ENCODE data around the gene GATA3. TPM values are rescaled to one million over a fixed set of nuclear protein-coding genes. Genes with fewer than 3 reads are reported as not detected.

GATA3 gene
- total and polyA plus RNA-seq, 7 donors, result 1.2 to 2.1 TPM; not detected in 5

GRCh38 chr10:8064436-8064835 lies 9.9 kb downstream of the GATA3 start:
- H3K4me1 ChIP-seq, result no peaks in the 10 kb centered on the region
- intact Hi-C loops (cut with DNase I), result no loop called here
- no peak for DNase-seq

GRCh38 chr10:8065651-8066050 lies 11.2 kb downstream of the GATA3 start:
- no peaks in the 10 kb centered on the region for H3K4me1 ChIP-seq
- no peaks in the 10 kb centered on the region for H3K9me3 ChIP-seq
- TF ChIP-seq POLR2AphosphoS5 (IDR thresholded peaks at IDR 0.05) (no peak), EP300 (IDR thresholded peaks at IDR 0.05) (no peak), CTCF (IDR thresholded peaks at IDR 0.05) (no peak), POLR2A (IDR thresholded peaks at IDR 0.05) (no peak)
- no peak overlapping the region for H3K4me3 ChIP-seq
- intact Hi-C loops (cut with DNase I), result no loop called here
- H3K27ac ChIP-seq, result no peak overlapping the region
- no peak for DNase-seq
- H3K27me3 ChIP-seq, result peaks cover 0 to 53% (median 31%) of the 10 kb centered on the region in 3 donors
- H3K36me3 ChIP-seq, result no peaks in the 10 kb centered on the region
- WGBS, 2 donors, result 23 to 33% methylated on average over 2 of the region's 2 CpGs

More at GRCh38 chr10:8064436-8064835, 9.9 kb downstream of the GATA3 start:
- TF ChIP-seq CTCF (IDR thresholded peaks at IDR 0.05), result no peak
- TF ChIP-seq POLR2A (IDR thresholded peaks at IDR 0.05), result no peak
- TF ChIP-seq POLR2AphosphoS5 (IDR thresholded peaks at IDR 0.05), result no peak
- no peak for TF ChIP-seq EP300 (IDR thresholded peaks at IDR 0.05)
- no peaks in the 10 kb centered on the region for H3K9me3 ChIP-seq
- H3K27ac ChIP-seq, result no peak overlapping the region
- H3K27me3 ChIP-seq, result peaks cover 0 to 63% (median 31%) of the 10 kb centered on the region in 3 donors
- H3K4me3 ChIP-seq, result no peak overlapping the region
- WGBS, 2 donors, result 61 to 70% methylated on average over 5 of the region's 5 CpGs
- no peaks in the 10 kb centered on the region for H3K36me3 ChIP-seq

GRCh38 chr10:8066124-8066523 lies 11.6 kb downstream of the GATA3 start:
- TF ChIP-seq CTCF (IDR thresholded peaks at IDR 0.05), result no peak
- TF ChIP-seq POLR2AphosphoS5 (IDR thresholded peaks at IDR 0.05), result no peak
- no peak for TF ChIP-seq EP300 (IDR thresholded peaks at IDR 0.05)
- no peak for TF ChIP-seq POLR2A (IDR thresholded peaks at IDR 0.05)
- H3K4me3 ChIP-seq, result no peak overlapping the region
- no peak for DNase-seq
- intact Hi-C loops (cut with DNase I), result no loop called here
- 78 to 80% methylated on average over 1 of the region's 1 CpG for WGBS, 2 donors
- peaks cover 0 to 48% (median 27%) of the 10 kb centered on the region in 3 donors for H3K27me3 ChIP-seq
- H3K9me3 ChIP-seq, result no peaks in the 10 kb centered on the region
- no peaks in the 10 kb centered on the region for H3K36me3 ChIP-seq
- H3K27ac ChIP-seq, result no peak overlapping the region
- no peaks in the 10 kb centered on the region for H3K4me1 ChIP-seq

GRCh38 chr10:8066797-8067196 lies 12.3 kb downstream of the GATA3 start:
- intact Hi-C loops (cut with DNase I), result no loop called here
- TF ChIP-seq POLR2AphosphoS5 (IDR thresholded peaks at IDR 0.05), result no peak
- no peak for TF ChIP-seq CTCF (IDR thresholded peaks at IDR 0.05)
- TF ChIP-seq POLR2A (IDR thresholded peaks at IDR 0.05), result no peak
- TF ChIP-seq EP300 (IDR thresholded peaks at IDR 0.05), result no peak
- no peaks in the 10 kb centered on the region for H3K4me1 ChIP-seq
- no peak overlapping the region for H3K4me3 ChIP-seq
- no peaks in the 10 kb centered on the region for H3K9me3 ChIP-seq
- no peak for DNase-seq
- 61 to 79% methylated on average over 2 of the region's 2 CpGs for WGBS, 2 donors
- no peaks in the 10 kb centered on the region for H3K36me3 ChIP-seq
- peaks cover 0 to 45% (median 20%) of the 10 kb centered on the region in 3 donors for H3K27me3 ChIP-seq
- no peak overlapping the region for H3K27ac ChIP-seq

- peak; percentile 3 for DNase-seq
- WGBS, 2 donors, result 67 to 78% methylated on average over 7 of the region's 7 CpGs
- H3K27ac ChIP-seq, result no peak overlapping the region
- no peak overlapping the region for H3K4me3 ChIP-seq
- H3K9me3 ChIP-seq, result no peaks in the 10 kb centered on the region
- H3K36me3 ChIP-seq, result no peaks in the 10 kb centered on the region
- no peaks in the 10 kb centered on the region for H3K4me1 ChIP-seq
- intact Hi-C loops (cut with DNase I), result no loop called here
- H3K27me3 ChIP-seq, result peaks cover 0 to 24% (median 0%) of the 10 kb centered on the region in 3 donors
- TF ChIP-seq EP300 (IDR thresholded peaks at IDR 0.05) (no peak), POLR2AphosphoS5 (IDR thresholded peaks at IDR 0.05) (no peak), POLR2A (IDR thresholded peaks at IDR 0.05) (no peak), CTCF (IDR thresholded peaks at IDR 0.05) (no peak)
Measured at GRCh38 chr10:8069108-8069507, 14.6 kb downstream of the GATA3 start.
